HG02943 (cell line): ENCODE measurements around the gene PROK1.

Source experiments
- ATAC-seq: cut with Tn5 transposase; IDR thresholded peaks from one replicate; pipeline ENCODE4 v1.9.1; 2021; ENCODE audit warnings: mild to moderate bottlenecking, low read depth, moderate library complexity; ENCODE audit not compliant: unreplicated experiment

The PROK1 gene

GRCh38 chr1:110485725-110486124 lies 34.8 kb downstream of the PROK1 start:
- ATAC-seq = no peak

- no peak for ATAC-seq
These were observed 36.8 kb downstream of the PROK1 start for GRCh38 chr1:110487726-110488125.

- ATAC-seq = no peak
These were observed 37.2 kb downstream of the PROK1 start for GRCh38 chr1:110488161-110488560.

- no peak for ATAC-seq
These were observed 37.9 kb downstream of the PROK1 start for GRCh38 chr1:110488867-110489266.

GRCh38 chr1:110489406-110489805 lies 38.5 kb downstream of the PROK1 start:
- no peak for ATAC-seq

GRCh38 chr1:110489973-110490542 lies 39.1 kb downstream of the PROK1 start:
- no peak for ATAC-seq

GRCh38 chr1:110490791-110491451 lies 40.0 kb downstream of the PROK1 start:
- no peak for ATAC-seq

GRCh38 chr1:110492573-110492972 lies 41.6 kb downstream of the PROK1 start:
- no peak for ATAC-seq

GRCh38 chr1:110493059-110493699 lies 42.2 kb downstream of the PROK1 start:
- ATAC-seq = no peak

GRCh38 chr1:110494036-110494435 lies 43.1 kb downstream of the PROK1 start:
- no peak for ATAC-seq

- ATAC-seq = no peak
These were observed 43.8 kb downstream of the PROK1 start for GRCh38 chr1:110494522-110495406.

- no peak for ATAC-seq
These were observed 45.1 kb downstream of the PROK1 start for GRCh38 chr1:110495926-110496600.

- ATAC-seq = no peak
These were observed 47.3 kb downstream of the PROK1 start for GRCh38 chr1:110498270-110498669.

- no peak for ATAC-seq
These were observed 50.7 kb downstream of the PROK1 start for GRCh38 chr1:110501488-110502132.

GRCh38 chr1:110502402-110503151 lies 51.6 kb downstream of the PROK1 start:
- no peak for ATAC-seq

GRCh38 chr1:110503471-110503870 lies 52.5 kb downstream of the PROK1 start:
- ATAC-seq = no peak

GRCh38 chr1:110504226-110504625 lies 53.3 kb downstream of the PROK1 start:
- no peak for ATAC-seq

GRCh38 chr1:110505596-110505995 lies 54.6 kb downstream of the PROK1 start:
- no peak for ATAC-seq

GRCh38 chr1:110506541-110506940 lies 55.6 kb downstream of the PROK1 start:
- ATAC-seq = no peak
